HCT116 (cell line): Measurements from ENCODE around the gene SLC16A5. TPM values are rescaled to one million over a fixed set of nuclear protein-coding genes. Genes with fewer than 3 reads are reported as not detected.

Source experiments
- ATAC-seq: fragments of 200-7000 bp; cut with Tn5 transposase; 2 replicates; pipeline ENCODE4 v1.9.1; 2020; ENCODE audit warnings: mild to moderate bottlenecking, moderate library complexity
- BruUV-seq: library from RNA; stranded (reverse); fragments of 400-500 nt; replicated peaks from 2 replicates; lab custom pipeline; 2021; lab: Mats Ljungman, UMichigan
- CTCF ChIA-PET: fragments of 300-600 bp; sonication (Branson Sonifier 250); formaldehyde crosslinking; loops from one replicate; lab custom pipeline; 2021; ENCODE audit warnings: antibody characterized with exemption; lab: Charles Lee
- POLR2A ChIA-PET: fragments of 300-600, 350-600 bp; sonication (Branson Sonifier 250); formaldehyde crosslinking; loops from one replicate; lab custom pipeline; 2021; ENCODE audit warnings: antibody characterized with exemption; lab: Charles Lee
- RAD21 ChIA-PET, 2 experiments: fragments of 300-600 bp; sonication (Branson Sonifier 250); formaldehyde crosslinking; loops; one replicate each; lab custom pipeline; 2023; ENCODE audit warnings: low total read pairs in 2 of 2; ENCODE audit not compliant: uncharacterized antibody in 2 of 2, unreplicated experiment in 2 of 2, low non-redundant PET in 1 of 2; lab: Charles Lee
- DNase-seq: peaks from one replicate; pipeline ENCODE4 v3.0.0-alpha.2; 2010; ENCODE audit warnings: low read depth, low spot score
- H2AFZ ChIP-seq: fragments of 200-600 bp; shearing (Covaris generic), sonication (generic); 2 replicates; pipeline ENCODE4 v1.6.1; 2017; ENCODE audit warnings: low read depth, mixed run types, mixed read lengths, antibody characterized with exemption, low read length; ENCODE audit not compliant: poor library complexity, severe bottlenecking
- H3K27ac ChIP-seq: 2 replicates; pipeline ENCODE4 v1.5.1; 2012; ENCODE audit warnings: low read depth, low read length
- H3K27me3 ChIP-seq: fragments of 200-600 bp; sonication (generic); 2 replicates; pipeline ENCODE4 v1.6.1; 2016; ENCODE audit warnings: mixed run types, low read length, mixed read lengths; ENCODE audit not compliant: insufficient read depth
- H3K36me3 ChIP-seq, 2 experiments: fragments of 200-500 bp in 1 of 2; fragments of 200-600 bp in 1 of 2; sonication (Bioruptor generic) in 1 of 2; sonication (generic) in 1 of 2; 2 replicates each; pipeline versions ENCODE4 v1.5.1 to v1.6.1; 2014 to 2016; ENCODE audit warnings: low read length in 2 of 2, inconsistent platforms in 1 of 2, mixed read lengths in 1 of 2, mixed run types in 1 of 2; ENCODE audit not compliant: insufficient read depth in 2 of 2, control insufficient read depth in 1 of 2
- H3K4me1 ChIP-seq, 2 experiments: fragments of 200-600 bp in 1 of 2; sonication (generic) in 1 of 2; 2 replicates each; pipeline versions ENCODE4 v1.5.1 to v1.6.1; 2012 to 2017; ENCODE audit warnings: low read length in 2 of 2, inconsistent platforms in 1 of 2, mild to moderate bottlenecking in 1 of 2, mixed read lengths in 1 of 2, mixed run types in 1 of 2, moderate library complexity in 1 of 2; ENCODE audit not compliant: insufficient read depth in 2 of 2, control insufficient read depth in 1 of 2
- H3K4me2 ChIP-seq: fragments of 200-600 bp; sonication (generic); 2 replicates; pipeline ENCODE4 v1.6.1; 2017; ENCODE audit warnings: mixed run types, low read length, mixed read lengths
- H3K4me3 ChIP-seq, 2 experiments: fragments of 200-600 bp in 1 of 2; sonication (generic) in 1 of 2; replicated peaks in 1 of 2; 2 replicates each; pipeline ENCODE4 v1.5.1; 2011 to 2016; ENCODE audit warnings: low read length in 2 of 2, control low read depth in 1 of 2, low read depth in 1 of 2, mild to moderate bottlenecking in 1 of 2, mixed read lengths in 1 of 2, mixed run types in 1 of 2
- H3K79me2 ChIP-seq: fragments of 200-600 bp; sonication (generic); 2 replicates; pipeline ENCODE4 v1.6.1; 2017; ENCODE audit warnings: mild to moderate bottlenecking, mixed run types, low read length, moderate library complexity, mixed read lengths; ENCODE audit not compliant: insufficient read depth
- H3K9ac ChIP-seq: fragments of 200-600 bp; sonication (generic); 2 replicates; pipeline ENCODE4 v1.6.1; 2016; ENCODE audit warnings: low read length, mixed read lengths
- H3K9me2 ChIP-seq: fragments of 200-600 bp; sonication (generic), shearing (Covaris generic); 2 replicates; pipeline ENCODE4 v1.6.1; 2017; ENCODE audit warnings: mixed run types, mild to moderate bottlenecking, moderate library complexity; ENCODE audit not compliant: insufficient read depth
- H3K9me3 ChIP-seq, 2 experiments: fragments of 200-500 bp in 1 of 2; fragments of 200-600 bp in 1 of 2; sonication (Bioruptor generic) in 1 of 2; sonication (generic) in 1 of 2; 2 replicates each; pipeline ENCODE4 v1.6.1; 2014 to 2017; ENCODE audit warnings: low read length in 2 of 2, mixed read lengths in 2 of 2, inconsistent platforms in 1 of 2, low read depth in 1 of 2, mild to moderate bottlenecking in 1 of 2, mixed run types in 1 of 2, moderate library complexity in 1 of 2; ENCODE audit not compliant: control insufficient read depth in 1 of 2, insufficient read depth in 1 of 2
- H4K20me1 ChIP-seq: fragments of 200-600 bp; sonication (generic), shearing (Covaris generic); 2 replicates; pipeline ENCODE4 v1.6.1; 2017; ENCODE audit warnings: mixed run types, mild to moderate bottlenecking, moderate library complexity; ENCODE audit not compliant: insufficient read depth
- CBX3 ChIP-seq: IDR thresholded peaks from 2 replicates; pipeline ENCODE4 v1.6.1; 2012; ENCODE audit warnings: low read depth
- ELF1 ChIP-seq: IDR thresholded peaks from 2 replicates; pipeline ENCODE4 v1.6.1; 2012; ENCODE audit warnings: low read depth, borderline replicate concordance
- JUND ChIP-seq: IDR thresholded peaks from 2 replicates; pipeline ENCODE4 v1.6.1; 2012
- MAX ChIP-seq: IDR thresholded peaks from 2 replicates; pipeline ENCODE4 v1.6.1; 2012
- POLR2A ChIP-seq: IDR thresholded peaks from 2 replicates; pipeline ENCODE4 v1.7.0; 2011; ENCODE audit warnings: borderline replicate concordance; ENCODE audit not compliant: insufficient read depth, insufficient read length; ENCODE audit errors: extremely low read depth
- POLR2AphosphoS5 ChIP-seq: IDR thresholded peaks from 2 replicates; pipeline ENCODE4 v1.6.1; 2011; ENCODE audit warnings: mild to moderate bottlenecking, low read depth, low read length, moderate library complexity
- SIN3A ChIP-seq: IDR thresholded peaks from 2 replicates; pipeline ENCODE4 v1.6.1; 2012; ENCODE audit warnings: low read depth
- SRF ChIP-seq: IDR thresholded peaks from 2 replicates; pipeline ENCODE4 v1.6.1; 2012; ENCODE audit warnings: low read depth
- YY1 ChIP-seq: IDR thresholded peaks from 2 replicates; pipeline ENCODE4 v1.6.1; 2011; ENCODE audit warnings: low read length, low read depth, moderate library complexity, mild to moderate bottlenecking; ENCODE audit not compliant: insufficient replicate concordance; ENCODE audit errors: extremely low read depth
- ZNF274 ChIP-seq: fragments of 200-500 bp; sonication (Bioruptor generic); IDR thresholded peaks from 2 replicates; pipeline ENCODE4 v1.6.1; 2014; ENCODE audit warnings: mild to moderate bottlenecking, low read depth, low read length, inconsistent platforms
- intact Hi-C: fragments of 100-400 bp; cut with micrococcal nuclease; formaldehyde crosslinking; loops from 2 replicates; pipeline ENCODE4 v1.10.0; 2022
- total RNA-seq: library from RNA; stranded (reverse); gene quantifications from one replicate; pipeline ENCODE4 v1.2.1, GENCODE V29; 2021; ENCODE audit not compliant: unreplicated experiment
- TF ChIP-seq, protein P1 (sequence below): IDR thresholded peaks from 2 replicates; pipeline ENCODE4 v1.6.1; 2012; ENCODE audit warnings: low read depth

Gene SLC16A5
- total RNA-seq, 1 experiment from 2014 or later: 79.3 TPM

- Histone ChIP-seq H3K4me2 (peak overlapping the region; percentile 90), H3K4me3 (peak overlapping the region in 1 of 2 experiments; percentile 88; a peak in 1 of 4 replicates), H3K36me3 (peaks cover 24 to 29% of the 10 kb centered on the region in 2 experiments), H3K9ac (peak overlapping the region; percentile 92), H3K79me2 (peaks cover 74% of the 10 kb centered on the region), H3K4me1 (peaks cover 38 to 39% of the 10 kb centered on the region in 2 experiments), H3K27ac (peak overlapping the region; percentile 94; the same call in 1 of the 2 replicates), H3K27me3 (no peaks in the 10 kb centered on the region), H3K9me2 (no peaks in the 10 kb centered on the region), H4K20me1 (peaks cover 40% of the 10 kb centered on the region), H3K9me3 (no peaks in the 10 kb centered on the region), H2AFZ (no peak overlapping the region)
- no TSS peak for BruUV-seq
- DNase-seq: no peak
- intact Hi-C loops: no loop called here
- RAD21 ChIA-PET: no interaction called here
- no peak for ATAC-seq
- POLR2A ChIA-PET: no interaction called here
- TF ChIP-seq ZNF274 (no peak), ELF1 (no peak), POLR2A (no peak), SIN3A (no peak)
- CTCF ChIA-PET: no interaction called here
Measured at GRCh38 chr17:75151930-75152329, 64.2 kb downstream of the SLC16A5 start.

GRCh38 chr17:75152523-75152921 is 64.8 kb downstream of the SLC16A5 start:
- ATAC-seq (no peak), DNase-seq (no peak)
- Histone ChIP-seq H3K79me2 (peaks cover 68% of the 10 kb centered on the region), H3K9me3 (no peaks in the 10 kb centered on the region), H3K4me1 (peaks cover 43 to 45% of the 10 kb centered on the region in 2 experiments), H2AFZ (no peak overlapping the region), H3K9ac (peak overlapping the region; percentile 92), H3K4me2 (peak overlapping the region; percentile 90), H3K4me3 (peak overlapping the region; percentile 88 to 96), H3K9me2 (no peaks in the 10 kb centered on the region), H4K20me1 (peaks cover 35% of the 10 kb centered on the region), H3K27me3 (no peaks in the 10 kb centered on the region), H3K36me3 (peaks cover 18 to 23% of the 10 kb centered on the region in 2 experiments), H3K27ac (peak overlapping the region; percentile 94)
- POLR2A ChIA-PET: no interaction called here
- RAD21 ChIA-PET: no interaction called here
- no TSS peak for BruUV-seq
- TF ChIP-seq SRF: no peak
- TF ChIP-seq, protein P1, sequence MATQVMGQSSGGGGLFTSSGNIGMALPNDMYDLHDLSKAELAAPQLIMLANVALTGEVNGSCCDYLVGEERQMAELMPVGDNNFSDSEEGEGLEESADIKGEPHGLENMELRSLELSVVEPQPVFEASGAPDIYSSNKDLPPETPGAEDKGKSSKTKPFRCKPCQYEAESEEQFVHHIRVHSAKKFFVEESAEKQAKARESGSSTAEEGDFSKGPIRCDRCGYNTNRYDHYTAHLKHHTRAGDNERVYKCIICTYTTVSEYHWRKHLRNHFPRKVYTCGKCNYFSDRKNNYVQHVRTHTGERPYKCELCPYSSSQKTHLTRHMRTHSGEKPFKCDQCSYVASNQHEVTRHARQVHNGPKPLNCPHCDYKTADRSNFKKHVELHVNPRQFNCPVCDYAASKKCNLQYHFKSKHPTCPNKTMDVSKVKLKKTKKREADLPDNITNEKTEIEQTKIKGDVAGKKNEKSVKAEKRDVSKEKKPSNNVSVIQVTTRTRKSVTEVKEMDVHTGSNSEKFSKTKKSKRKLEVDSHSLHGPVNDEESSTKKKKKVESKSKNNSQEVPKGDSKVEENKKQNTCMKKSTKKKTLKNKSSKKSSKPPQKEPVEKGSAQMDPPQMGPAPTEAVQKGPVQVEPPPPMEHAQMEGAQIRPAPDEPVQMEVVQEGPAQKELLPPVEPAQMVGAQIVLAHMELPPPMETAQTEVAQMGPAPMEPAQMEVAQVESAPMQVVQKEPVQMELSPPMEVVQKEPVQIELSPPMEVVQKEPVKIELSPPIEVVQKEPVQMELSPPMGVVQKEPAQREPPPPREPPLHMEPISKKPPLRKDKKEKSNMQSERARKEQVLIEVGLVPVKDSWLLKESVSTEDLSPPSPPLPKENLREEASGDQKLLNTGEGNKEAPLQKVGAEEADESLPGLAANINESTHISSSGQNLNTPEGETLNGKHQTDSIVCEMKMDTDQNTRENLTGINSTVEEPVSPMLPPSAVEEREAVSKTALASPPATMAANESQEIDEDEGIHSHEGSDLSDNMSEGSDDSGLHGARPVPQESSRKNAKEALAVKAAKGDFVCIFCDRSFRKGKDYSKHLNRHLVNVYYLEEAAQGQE: no peak
- TF ChIP-seq CBX3: no peak
- TF ChIP-seq YY1: no peak
- peak; percentile 41; the same call in 1 of the 2 replicates for TF ChIP-seq POLR2AphosphoS5
- TF ChIP-seq JUND: no peak
- TF ChIP-seq ZNF274: no peak
- no peak for TF ChIP-seq MAX
- CTCF ChIA-PET: no interaction called here
- intact Hi-C loops: no loop called here
